Esophagus muscularis mucosa (tissue), 4 donors: ENCODE results near the gene IPO9.

Experiments used
- EP300 ChIP-seq: sonication (generic); formaldehyde crosslinking; IDR thresholded peaks from one replicate; pipeline ENCODE4 v1.6.1; 2017; ENCODE audit warnings: antibody characterized with exemption
- POLR2A ChIP-seq: fragments of 450-650 bp; IDR thresholded peaks from one replicate; pipeline ENCODE4 v1.6.1; 2017; ENCODE audit warnings: antibody characterized with exemption, moderate library complexity, mild to moderate bottlenecking, low read depth
- POLR2AphosphoS5 ChIP-seq, 2 donors: sonication (generic); formaldehyde crosslinking; IDR thresholded peaks; one replicate each; pipeline ENCODE4 v1.6.1; 2017; ENCODE audit warnings: antibody characterized with exemption in 2 of 2
- TF ChIP-seq, protein P1 (sequence below), 3 experiments: fragments of 200-600 bp in 2 of 3; fragments of 450-650 bp in 1 of 3; sonication (generic) in 2 of 3; IDR thresholded peaks; one replicate each; pipeline ENCODE4 v1.5.1; 2017 to 2019; ENCODE audit warnings: antibody characterized with exemption in 3 of 3, mild to moderate bottlenecking in 2 of 3, moderate library complexity in 1 of 3

DNA sequence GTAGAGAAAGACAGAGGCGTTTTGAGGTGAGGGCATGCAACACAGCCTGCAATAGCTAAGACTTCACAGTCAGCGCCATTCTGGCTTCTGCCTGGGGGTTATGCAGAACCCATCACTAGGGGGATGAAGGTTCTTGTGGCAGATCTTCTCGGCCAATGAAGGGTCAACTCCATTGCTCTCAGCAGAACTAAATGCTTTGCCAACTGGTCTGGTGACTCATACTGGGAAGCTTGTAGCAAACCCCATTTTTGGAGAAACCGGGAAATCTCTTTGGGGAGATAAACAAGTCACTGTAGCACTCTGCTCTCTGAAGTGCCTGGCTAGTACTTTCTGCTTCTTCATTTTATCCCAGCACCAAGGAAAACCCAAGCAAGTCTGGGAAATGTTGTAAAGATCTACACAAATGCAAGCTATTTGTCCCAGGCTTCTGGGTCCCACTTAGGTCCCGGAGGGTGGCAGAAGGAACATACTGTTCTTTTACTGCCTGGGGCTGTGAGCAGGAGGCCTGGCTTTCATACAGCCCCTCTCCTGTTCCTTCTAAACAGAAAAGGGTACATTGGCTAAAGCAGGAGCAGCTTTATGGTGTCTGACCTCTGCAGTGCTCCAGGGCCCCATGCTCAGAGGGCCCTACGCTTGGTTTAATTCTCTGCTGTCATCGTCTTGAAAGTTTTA is 88.5 kb downstream of the IPO9 start:
- TF ChIP-seq, protein P1, sequence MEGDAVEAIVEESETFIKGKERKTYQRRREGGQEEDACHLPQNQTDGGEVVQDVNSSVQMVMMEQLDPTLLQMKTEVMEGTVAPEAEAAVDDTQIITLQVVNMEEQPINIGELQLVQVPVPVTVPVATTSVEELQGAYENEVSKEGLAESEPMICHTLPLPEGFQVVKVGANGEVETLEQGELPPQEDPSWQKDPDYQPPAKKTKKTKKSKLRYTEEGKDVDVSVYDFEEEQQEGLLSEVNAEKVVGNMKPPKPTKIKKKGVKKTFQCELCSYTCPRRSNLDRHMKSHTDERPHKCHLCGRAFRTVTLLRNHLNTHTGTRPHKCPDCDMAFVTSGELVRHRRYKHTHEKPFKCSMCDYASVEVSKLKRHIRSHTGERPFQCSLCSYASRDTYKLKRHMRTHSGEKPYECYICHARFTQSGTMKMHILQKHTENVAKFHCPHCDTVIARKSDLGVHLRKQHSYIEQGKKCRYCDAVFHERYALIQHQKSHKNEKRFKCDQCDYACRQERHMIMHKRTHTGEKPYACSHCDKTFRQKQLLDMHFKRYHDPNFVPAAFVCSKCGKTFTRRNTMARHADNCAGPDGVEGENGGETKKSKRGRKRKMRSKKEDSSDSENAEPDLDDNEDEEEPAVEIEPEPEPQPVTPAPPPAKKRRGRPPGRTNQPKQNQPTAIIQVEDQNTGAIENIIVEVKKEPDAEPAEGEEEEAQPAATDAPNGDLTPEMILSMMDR (IDR thresholded peaks at IDR 0.05), result no peak
- TF ChIP-seq POLR2AphosphoS5 (IDR thresholded peaks at IDR 0.05), result peak; percentile 59 to 78
- TF ChIP-seq POLR2A, result no peak
- TF ChIP-seq EP300, result peak; percentile 80
